ENCODE measurements around the gene LGR4. TPM values are rescaled to one million over a fixed set of nuclear protein-coding genes. Genes with fewer than 3 reads are reported as not detected.

Gene LGR4
- total RNA-seq, 1 experiment from 2014 or later: 99.2 TPM

DNA sequence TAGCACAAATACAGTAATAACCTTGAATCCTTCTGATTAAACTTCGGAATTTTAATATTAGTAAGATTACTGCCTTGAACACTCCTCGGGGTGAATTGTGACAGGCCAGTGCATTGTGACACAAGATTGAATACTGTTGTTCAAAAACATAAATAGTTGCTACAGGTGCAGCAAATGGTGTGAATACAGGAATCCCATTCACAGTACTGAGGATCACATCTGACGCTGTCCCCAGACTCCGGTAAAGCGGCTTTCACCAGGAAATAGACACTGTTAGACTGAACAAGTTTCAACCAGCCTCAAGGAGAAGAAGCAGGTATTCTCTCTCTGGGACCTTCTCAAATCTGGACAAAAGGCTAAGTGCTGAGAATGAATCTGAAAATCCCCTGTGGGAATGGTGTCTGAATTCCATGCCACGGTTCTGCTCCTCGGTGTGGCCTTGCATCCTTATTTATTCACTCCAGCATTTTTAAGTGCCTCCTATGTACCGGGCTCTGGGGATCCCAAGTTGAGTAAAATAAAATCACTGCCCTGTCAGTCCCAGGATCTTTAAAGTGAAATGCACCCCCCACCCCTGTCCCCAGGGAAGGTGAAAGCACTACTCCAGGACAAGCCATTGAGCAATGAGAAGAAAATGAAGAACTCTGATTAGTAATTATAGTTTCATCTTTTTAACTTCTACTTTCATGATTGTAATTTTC, 3.4 kb downstream of the LGR4 start:
- Histone ChIP-seq H3K4ac (ENCODE audit: low read depth, low read length) (no peak overlapping the region), H3K4me1 (ENCODE audit: insufficient read depth, low read length) (peaks cover 9% of the 10 kb centered on the region; the same call in 1 of the 2 replicates), H3K4me2 (ENCODE audit: insufficient read depth, insufficient read length, low read length) (peak overlapping the region; percentile 99), H3K23me2 (ENCODE audit: insufficient read length, low read depth, low read length, poor library complexity, severe bottlenecking) (peaks cover 19% of the 10 kb centered on the region), H2BK20ac (ENCODE audit: low read depth, low read length, poor library complexity, severe bottlenecking) (no peak overlapping the region), H2AFZ (ENCODE audit: low read length) (no peak overlapping the region), H2BK120ac (ENCODE audit: low read depth, low read length, poor library complexity, severe bottlenecking) (no peak overlapping the region), H3K27ac (ENCODE audit: insufficient read length, low read depth, low read length) (no peak overlapping the region), H3K9ac (ENCODE audit: extremely low read depth, insufficient read length, low read length) (no peak overlapping the region), H2AK5ac (ENCODE audit: insufficient read length, low read length) (no peak overlapping the region), H4K91ac (ENCODE audit: insufficient read length, low read depth, low read length) (no peak overlapping the region), H3K27me3 (ENCODE audit: insufficient read depth, low read length) (no peaks in the 10 kb centered on the region), H3K23ac (ENCODE audit: insufficient read length, low read depth, low read length) (no peak overlapping the region), H3K56ac (ENCODE audit: insufficient read length, low read depth, low read length) (no peak overlapping the region), H3T11ph (ENCODE audit: low read length) (no peak overlapping the region), H4K8ac (replicated peaks; ENCODE audit: insufficient read length, low read depth, low read length) (no peak overlapping the region), H3K9me3 (ENCODE audit: control insufficient read depth, low read depth, low read length) (no peaks in the 10 kb centered on the region), H3K18ac (ENCODE audit: insufficient read length, low read depth, low read length) (no peak overlapping the region), H4K5ac (ENCODE audit: insufficient read length, low read depth, low read length) (no peak overlapping the region), H3K79me2 (ENCODE audit: insufficient read depth, low read length) (peaks cover 52% of the 10 kb centered on the region; the same call in 1 of the 2 replicates), H2BK5ac (ENCODE audit: insufficient read length, low read length) (no peak overlapping the region), H2BK15ac (ENCODE audit: low read depth, low read length) (no peak overlapping the region), H2BK12ac (ENCODE audit: insufficient read length, low read depth, low read length) (no peak overlapping the region), H4K20me1 (ENCODE audit: control insufficient read depth, insufficient read depth, insufficient read length) (no peaks in the 10 kb centered on the region), H3K14ac (ENCODE audit: insufficient read depth, low read length) (no peak overlapping the region), H3K79me1 (ENCODE audit: insufficient read depth, low read depth, low read length, poor library complexity, severe bottlenecking) (peaks cover 3% of the 10 kb centered on the region)
- H3K9me3 Mint-ChIP-seq: peaks cover 3 to 7% of the 10 kb centered on the region in 2 experiments; a peak in 3 of 5 replicates
- peak overlapping the region; percentile 67 to 93 (median 81); a peak in 3 of 7 replicates for H3K27ac Mint-ChIP-seq
- DNase-seq: no peak
- H3K27me3 Mint-ChIP-seq (ENCODE audit: low read depth): no peaks in the 10 kb centered on the region; the same call in 1 of the 2 replicates
- peaks cover 15 to 44% (median 27%) of the 10 kb centered on the region in 3 experiments for H3K36me3 Mint-ChIP-seq (ENCODE audit: insufficient read depth in 1 of 3, low read depth in 3 of 3)
- peak overlapping the region; percentile 80 to 90 for H3K4me3 Mint-ChIP-seq
- no peak for TF ChIP-seq CTCF (conservative IDR thresholded peaks at IDR 0.05)
- no CpG with 5 or more reads among the region's 8 CpGs for WGBS (ENCODE audit: extremely low coverage, insufficient read length, low lambda C conversion rate)
- H3K4me1 Mint-ChIP-seq: peaks cover 59 to 63% of the 10 kb centered on the region in 2 experiments

All from H9 (cell line).